DOHH2 (cell line): ENCODE measurements around the gene ADAMTSL1.

Source experiments
- H3F3A ChIP-seq: fragments of 200-600 bp; sonication (generic), shearing (Covaris generic); 2 replicates; pipeline ENCODE4 v1.6.0; 2016; ENCODE audit warnings: antibody characterized with exemption, mild to moderate bottlenecking; ENCODE audit not compliant: control insufficient read depth, insufficient read depth
- H3K27ac ChIP-seq: fragments of 200-600 bp; sonication (generic); 2 replicates; pipeline ENCODE4 v1.5.1; 2014; ENCODE audit warnings: low read depth, mild to moderate bottlenecking, low read length, moderate library complexity
- H3K27me3 ChIP-seq: fragments of 200-600 bp; sonication (generic); 2 replicates; pipeline ENCODE4 v1.6.1; 2014; ENCODE audit warnings: mild to moderate bottlenecking, low read length, mixed read lengths; ENCODE audit not compliant: control insufficient read depth
- H3K36me3 ChIP-seq: fragments of 200-600 bp; sonication (generic); 2 replicates; pipeline ENCODE4 v1.6.1; 2014; ENCODE audit warnings: mild to moderate bottlenecking, low read length, moderate library complexity, mixed read lengths; ENCODE audit not compliant: control insufficient read depth
- H3K4me1 ChIP-seq: fragments of 200-600 bp; sonication (generic); 2 replicates; pipeline ENCODE4 v1.6.1; 2014; ENCODE audit warnings: mild to moderate bottlenecking, low read length, mixed read lengths; ENCODE audit not compliant: control insufficient read depth
- H3K4me2 ChIP-seq: fragments of 200-600 bp; sonication (generic); 2 replicates; pipeline ENCODE4 v1.6.0; 2014; ENCODE audit warnings: mild to moderate bottlenecking, low read length, moderate library complexity
- H3K4me3 ChIP-seq: fragments of 200-600 bp; sonication (generic); 2 replicates; pipeline ENCODE4 v1.5.1; 2014; ENCODE audit warnings: mild to moderate bottlenecking, low read length, mixed read lengths
- H3K79me2 ChIP-seq: fragments of 200-600 bp; sonication (generic); 2 replicates; pipeline ENCODE4 v1.6.1; 2014; ENCODE audit warnings: mild to moderate bottlenecking, low read length, mixed read lengths; ENCODE audit not compliant: control insufficient read depth
- H3K9me2 ChIP-seq: fragments of 200-600 bp; sonication (generic); replicated peaks from 2 replicates; pipeline ENCODE4 v1.6.1; 2014; ENCODE audit warnings: mild to moderate bottlenecking, low read length, mixed read lengths; ENCODE audit not compliant: control insufficient read depth
- H3K9me3 ChIP-seq: fragments of 200-600 bp; sonication (generic); 2 replicates; pipeline ENCODE4 v1.6.1; 2014; ENCODE audit warnings: antibody characterized with exemption, low read length, mixed read lengths; ENCODE audit not compliant: control insufficient read depth, insufficient read depth
- H4K20me1 ChIP-seq: fragments of 200-600 bp; sonication (generic); 2 replicates; pipeline ENCODE4 v1.6.0; 2014; ENCODE audit warnings: low read depth, mild to moderate bottlenecking, antibody characterized with exemption, low read length, moderate library complexity; ENCODE audit not compliant: control insufficient read depth, insufficient read depth
- EZH2phosphoT487 ChIP-seq: fragments of 200-600 bp; sonication (generic); IDR thresholded peaks from 2 replicates; pipeline ENCODE4 v1.6.1; 2017; ENCODE audit warnings: borderline replicate concordance, mild to moderate bottlenecking, antibody characterized with exemption, low read length, moderate library complexity, mixed read lengths
- TF ChIP-seq, protein P1 (sequence below): fragments of 200-600 bp; sonication (generic); IDR thresholded peaks from one replicate; pipeline ENCODE4 v1.5.1; 2014; ENCODE audit warnings: antibody characterized with exemption, mild to moderate bottlenecking, low read depth, low read length; ENCODE audit not compliant: poor library complexity, severe bottlenecking

ADAMTSL1 gene

DNA sequence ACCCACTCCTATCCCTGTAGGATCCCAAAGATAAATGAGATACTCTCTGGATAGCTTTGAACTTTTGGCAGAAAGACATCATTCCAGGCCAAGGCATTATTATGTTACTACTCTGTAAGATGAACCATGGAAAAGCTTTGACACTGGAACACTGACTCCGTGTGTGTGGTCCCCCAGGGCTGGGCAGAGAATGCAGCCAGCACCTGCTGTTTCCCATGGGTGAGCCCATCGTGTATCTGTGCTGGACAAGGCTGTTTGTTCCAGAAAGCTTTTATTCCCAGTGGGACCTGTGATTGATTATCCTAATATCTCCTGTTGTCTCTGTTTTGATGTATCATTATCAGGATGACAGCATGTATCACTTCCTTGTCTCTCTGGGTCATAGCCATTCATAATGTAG, 304.2 kb downstream of the ADAMTSL1 start:
- Histone ChIP-seq H3F3A (no peaks in the 10 kb centered on the region), H3K79me2 (no peaks in the 10 kb centered on the region), H3K9me3 (no peaks in the 10 kb centered on the region), H3K4me1 (no peaks in the 10 kb centered on the region), H3K4me2 (no peak overlapping the region), H3K9me2 (no peaks in the 10 kb centered on the region), H3K27ac (no peak overlapping the region), H4K20me1 (no peaks in the 10 kb centered on the region), H3K36me3 (no peaks in the 10 kb centered on the region), H3K27me3 (no peaks in the 10 kb centered on the region), H3K4me3 (no peak overlapping the region)
- TF ChIP-seq EZH2phosphoT487: no peak
- TF ChIP-seq, protein P1, sequence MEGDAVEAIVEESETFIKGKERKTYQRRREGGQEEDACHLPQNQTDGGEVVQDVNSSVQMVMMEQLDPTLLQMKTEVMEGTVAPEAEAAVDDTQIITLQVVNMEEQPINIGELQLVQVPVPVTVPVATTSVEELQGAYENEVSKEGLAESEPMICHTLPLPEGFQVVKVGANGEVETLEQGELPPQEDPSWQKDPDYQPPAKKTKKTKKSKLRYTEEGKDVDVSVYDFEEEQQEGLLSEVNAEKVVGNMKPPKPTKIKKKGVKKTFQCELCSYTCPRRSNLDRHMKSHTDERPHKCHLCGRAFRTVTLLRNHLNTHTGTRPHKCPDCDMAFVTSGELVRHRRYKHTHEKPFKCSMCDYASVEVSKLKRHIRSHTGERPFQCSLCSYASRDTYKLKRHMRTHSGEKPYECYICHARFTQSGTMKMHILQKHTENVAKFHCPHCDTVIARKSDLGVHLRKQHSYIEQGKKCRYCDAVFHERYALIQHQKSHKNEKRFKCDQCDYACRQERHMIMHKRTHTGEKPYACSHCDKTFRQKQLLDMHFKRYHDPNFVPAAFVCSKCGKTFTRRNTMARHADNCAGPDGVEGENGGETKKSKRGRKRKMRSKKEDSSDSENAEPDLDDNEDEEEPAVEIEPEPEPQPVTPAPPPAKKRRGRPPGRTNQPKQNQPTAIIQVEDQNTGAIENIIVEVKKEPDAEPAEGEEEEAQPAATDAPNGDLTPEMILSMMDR: no peak

DNA sequence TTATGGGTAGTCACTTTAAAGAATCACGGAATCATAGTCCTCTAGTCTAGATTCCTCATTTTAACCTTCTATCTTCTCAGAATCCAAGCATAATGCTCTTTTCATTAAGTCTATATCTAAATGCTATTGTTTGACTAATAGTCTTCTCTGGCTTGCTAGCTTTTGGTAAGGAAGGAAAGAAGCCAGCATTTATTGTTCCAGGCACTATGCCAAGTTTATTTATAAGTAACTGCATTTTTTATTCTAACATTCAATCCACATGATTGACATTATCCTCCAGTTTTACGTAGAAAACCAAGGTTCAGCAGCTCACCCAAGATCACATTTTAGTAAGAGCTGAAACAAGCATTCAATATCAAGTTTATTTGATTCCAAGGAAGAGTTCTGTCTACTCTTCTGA, 304.9 kb downstream of the ADAMTSL1 start:
- no peaks in the 10 kb centered on the region for H3K9me2 ChIP-seq
- H3K36me3 ChIP-seq: no peaks in the 10 kb centered on the region
- no peaks in the 10 kb centered on the region for H4K20me1 ChIP-seq
- no peak overlapping the region for H3K4me2 ChIP-seq
- no peaks in the 10 kb centered on the region for H3K4me1 ChIP-seq
- H3K27me3 ChIP-seq: no peaks in the 10 kb centered on the region
- H3F3A ChIP-seq: no peaks in the 10 kb centered on the region
- no peaks in the 10 kb centered on the region for H3K9me3 ChIP-seq
- no peak overlapping the region for H3K4me3 ChIP-seq
- H3K27ac ChIP-seq: no peak overlapping the region
- H3K79me2 ChIP-seq: no peaks in the 10 kb centered on the region
- TF ChIP-seq, protein P1: no peak
- TF ChIP-seq EZH2phosphoT487: no peak

DNA sequence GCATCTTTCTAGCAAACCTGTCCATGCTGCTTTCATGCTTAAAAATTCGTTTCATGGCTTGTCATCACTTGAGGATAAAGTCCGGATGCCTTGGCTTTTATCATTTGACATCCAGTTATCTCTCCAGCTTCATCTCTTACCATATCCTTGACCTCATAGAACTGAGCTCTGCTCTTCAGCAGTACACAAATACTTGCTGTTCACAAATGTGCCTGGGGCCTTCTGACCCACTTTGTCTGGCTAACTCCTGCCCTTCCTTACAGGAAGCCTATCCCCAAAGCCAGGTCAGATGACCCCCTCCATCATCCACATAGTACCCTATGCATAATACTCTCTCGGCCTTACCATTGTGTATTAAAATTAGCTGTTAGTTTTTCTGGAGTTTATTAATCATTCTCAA, 310.0 kb downstream of the ADAMTSL1 start:
- Histone ChIP-seq H3K4me1 (no peaks in the 10 kb centered on the region), H3K4me2 (no peak overlapping the region), H3K79me2 (no peaks in the 10 kb centered on the region)

More for the DNA sequence above, 310.0 kb downstream of the ADAMTSL1 start:
- H3K4me3 ChIP-seq: no peak overlapping the region
- H4K20me1 ChIP-seq: no peaks in the 10 kb centered on the region
- no peak overlapping the region for H3K27ac ChIP-seq
- H3K27me3 ChIP-seq: no peaks in the 10 kb centered on the region
- no peaks in the 10 kb centered on the region for H3K9me3 ChIP-seq
- H3K9me2 ChIP-seq: no peaks in the 10 kb centered on the region
- H3F3A ChIP-seq: no peaks in the 10 kb centered on the region
- H3K36me3 ChIP-seq: no peaks in the 10 kb centered on the region
- TF ChIP-seq, protein P1: no peak
- no peak for TF ChIP-seq EZH2phosphoT487
